ENCODE measurements around the gene OR8H2. TPM values are rescaled to one million over a fixed set of nuclear protein-coding genes. Genes with fewer than 3 reads are reported as not detected.
"Not testable (repeated sequence)": the region's sequence is repeated elsewhere in the genome, so short reads cannot be mapped to it uniquely, and the experiment has no call there.

OR8H2 gene
- not detected for total RNA-seq

GRCh38 chr11:56103210-56103737, at the start of gene OR8H2:
OR8H2 (plus strand) TSS chr11:56103687; CDS start chr11:56105043, 1,356 bp downstream.
- CTCF ChIA-PET: no interaction called here
- H3K27me3 Mint-ChIP-seq: no peaks in the 10 kb centered on the region
- no peaks in the 10 kb centered on the region for H3K36me3 Mint-ChIP-seq (ENCODE audit: low read depth)
- H3K27ac Mint-ChIP-seq: no peak within 1 kb of the TSS
- H3K9me3 Mint-ChIP-seq: peaks cover 16% of the 10 kb centered on the region
- H3K4me1 Mint-ChIP-seq: no peaks in the 10 kb centered on the region
- DNase-seq: no peak
- H3K4me3 Mint-ChIP-seq: no peak within 1 kb of the TSS
- POLR2A ChIA-PET: no interaction called here

- H3K9me3 Mint-ChIP-seq; H3K36me3 Mint-ChIP-seq (ENCODE audit: low read depth); CTCF ChIA-PET; DNase-seq; POLR2A ChIA-PET; H3K4me1 Mint-ChIP-seq; H3K4me3 Mint-ChIP-seq; H3K27ac Mint-ChIP-seq; H3K27me3 Mint-ChIP-seq: not testable (repeated sequence)
Measured at GRCh38 chr11:56056366-56056765, 47.1 kb upstream of the OR8H2 start.

- H3K4me1 Mint-ChIP-seq; CTCF ChIA-PET; H3K4me3 Mint-ChIP-seq; H3K9me3 Mint-ChIP-seq; H3K27ac Mint-ChIP-seq; DNase-seq; POLR2A ChIA-PET; H3K27me3 Mint-ChIP-seq; H3K36me3 Mint-ChIP-seq (ENCODE audit: low read depth): not testable (repeated sequence)
Measured at GRCh38 chr11:56057661-56058237, 45.7 kb upstream of the OR8H2 start.

- H3K36me3 Mint-ChIP-seq (ENCODE audit: low read depth); H3K9me3 Mint-ChIP-seq; H3K27ac Mint-ChIP-seq; H3K4me1 Mint-ChIP-seq; DNase-seq; POLR2A ChIA-PET; CTCF ChIA-PET; H3K4me3 Mint-ChIP-seq; H3K27me3 Mint-ChIP-seq: not testable (repeated sequence)
Measured at GRCh38 chr11:56058260-56058780, 45.2 kb upstream of the OR8H2 start.

- DNase-seq: no peak
- Mint-ChIP-seq H3K9me3 (peaks cover 18% of the 10 kb centered on the region), H3K4me1 (no peaks in the 10 kb centered on the region), H3K27ac (no peak overlapping the region), H3K27me3 (no peaks in the 10 kb centered on the region), H3K36me3 (ENCODE audit: low read depth) (no peaks in the 10 kb centered on the region), H3K4me3 (no peak overlapping the region)
- CTCF ChIA-PET: no interaction called here
- POLR2A ChIA-PET: no interaction called here
Measured at GRCh38 chr11:56066980-56067379, 36.5 kb upstream of the OR8H2 start.

GRCh38 chr11:56089697-56090096, 13.8 kb upstream of the OR8H2 start:
- ChIA-PET CTCF (interaction anchor here (0.7 kb wide), 1 partner anchor 1160 kb away, joined by 3 read pairs; no protein-coding TSS in a partner anchor), POLR2A (no interaction called here)
- Mint-ChIP-seq H3K27me3 (no peaks in the 10 kb centered on the region), H3K4me3 (no peak overlapping the region), H3K4me1 (no peaks in the 10 kb centered on the region), H3K27ac (no peak overlapping the region), H3K9me3 (peaks cover 2% of the 10 kb centered on the region), H3K36me3 (ENCODE audit: low read depth) (no peaks in the 10 kb centered on the region)
- DNase-seq: no peak

- peaks cover 2% of the 10 kb centered on the region for H3K9me3 Mint-ChIP-seq
- H3K4me1 Mint-ChIP-seq: no peaks in the 10 kb centered on the region
- no peaks in the 10 kb centered on the region for H3K27me3 Mint-ChIP-seq
- no peaks in the 10 kb centered on the region for H3K36me3 Mint-ChIP-seq (ENCODE audit: low read depth)
- POLR2A ChIA-PET: no interaction called here
- CTCF ChIA-PET: interaction anchor here (0.6 kb wide), 1 partner anchor 101 kb away, joined by 4 read pairs; no protein-coding TSS in a partner anchor
- no peak within 1 kb of the TSS for H3K4me3 Mint-ChIP-seq
- no peak within 1 kb of the TSS for H3K27ac Mint-ChIP-seq
- no peak for DNase-seq
Measured at GRCh38 chr11:56093008-56093407, 10.5 kb upstream of the OR8H2 start, which contains the start of gene OR8I2. OR8I2 (plus strand) TSS chr11:56093308; CDS start chr11:56093308, 0 bp downstream.

- peaks cover 13% of the 10 kb centered on the region for H3K9me3 Mint-ChIP-seq
- no peaks in the 10 kb centered on the region for H3K27me3 Mint-ChIP-seq
- no peak within 1 kb of the TSS for H3K27ac Mint-ChIP-seq
- ChIA-PET POLR2A (no interaction called here), CTCF (no interaction called here)
- H3K36me3 Mint-ChIP-seq (ENCODE audit: low read depth): no peaks in the 10 kb centered on the region
- DNase-seq: no peak
- H3K4me1 Mint-ChIP-seq: no peaks in the 10 kb centered on the region
- H3K4me3 Mint-ChIP-seq: no peak within 1 kb of the TSS
Measured at GRCh38 chr11:56122073-56122472, 18.6 kb downstream of the OR8H2 start, which contains the start of gene OR8H3. OR8H3 (plus strand) TSS chr11:56122373; CDS start chr11:56122373, 0 bp downstream.

GRCh38 chr11:56140151-56140661, 36.7 kb downstream of the OR8H2 start, which contains the start of gene OR8J3:
OR8J3 (minus strand) TSS chr11:56140201; CDS start chr11:56137718, 2,483 bp downstream.
- no peak for DNase-seq
- no peaks in the 10 kb centered on the region for H3K27me3 Mint-ChIP-seq
- no peaks in the 10 kb centered on the region for H3K4me1 Mint-ChIP-seq
- no peak within 1 kb of the TSS for H3K27ac Mint-ChIP-seq
- peaks cover 14% of the 10 kb centered on the region for H3K9me3 Mint-ChIP-seq
- H3K36me3 Mint-ChIP-seq (ENCODE audit: low read depth): no peaks in the 10 kb centered on the region
- ChIA-PET POLR2A (no interaction called here), CTCF (no interaction called here)
- H3K4me3 Mint-ChIP-seq: no peak within 1 kb of the TSS

GRCh38 chr11:56143681-56144080, 40.2 kb downstream of the OR8H2 start:
- H3K36me3 Mint-ChIP-seq (ENCODE audit: low read depth); H3K4me3 Mint-ChIP-seq; DNase-seq; H3K27me3 Mint-ChIP-seq; H3K27ac Mint-ChIP-seq; H3K4me1 Mint-ChIP-seq; CTCF ChIA-PET; POLR2A ChIA-PET: not testable (repeated sequence)
- peaks cover 17% of the 10 kb centered on the region for H3K9me3 Mint-ChIP-seq

GRCh38 chr11:56151376-56151775, 47.9 kb downstream of the OR8H2 start:
- Mint-ChIP-seq H3K27me3 (no peaks in the 10 kb centered on the region), H3K9me3 (peaks cover 27% of the 10 kb centered on the region), H3K36me3 (ENCODE audit: low read depth) (no peaks in the 10 kb centered on the region)

GRCh38 chr11:56152333-56152732, 48.8 kb downstream of the OR8H2 start:
- peaks cover 33% of the 10 kb centered on the region for H3K9me3 Mint-ChIP-seq
- H3K4me1 Mint-ChIP-seq: no peaks in the 10 kb centered on the region
- H3K27me3 Mint-ChIP-seq: no peaks in the 10 kb centered on the region
- ChIA-PET POLR2A (no interaction called here), CTCF (no interaction called here)
- no peak overlapping the region for H3K27ac Mint-ChIP-seq
- H3K4me3 Mint-ChIP-seq: no peak overlapping the region
- no peak for DNase-seq
- no peaks in the 10 kb centered on the region for H3K36me3 Mint-ChIP-seq (ENCODE audit: low read depth)

More at GRCh38 chr11:56151376-56151775, 47.9 kb downstream of the OR8H2 start:
- ChIA-PET POLR2A (no interaction called here), CTCF (no interaction called here)
- DNase-seq: no peak
- Mint-ChIP-seq H3K4me3 (no peak overlapping the region), H3K4me1 (no peaks in the 10 kb centered on the region), H3K27ac (no peak overlapping the region)
